ENCODE data around the gene SMIM36.

SMIM36 gene

GRCh38 chr17:55496094-55496881 is 15.0 kb downstream of the SMIM36 start:
- TF ChIP-seq, protein P1, sequence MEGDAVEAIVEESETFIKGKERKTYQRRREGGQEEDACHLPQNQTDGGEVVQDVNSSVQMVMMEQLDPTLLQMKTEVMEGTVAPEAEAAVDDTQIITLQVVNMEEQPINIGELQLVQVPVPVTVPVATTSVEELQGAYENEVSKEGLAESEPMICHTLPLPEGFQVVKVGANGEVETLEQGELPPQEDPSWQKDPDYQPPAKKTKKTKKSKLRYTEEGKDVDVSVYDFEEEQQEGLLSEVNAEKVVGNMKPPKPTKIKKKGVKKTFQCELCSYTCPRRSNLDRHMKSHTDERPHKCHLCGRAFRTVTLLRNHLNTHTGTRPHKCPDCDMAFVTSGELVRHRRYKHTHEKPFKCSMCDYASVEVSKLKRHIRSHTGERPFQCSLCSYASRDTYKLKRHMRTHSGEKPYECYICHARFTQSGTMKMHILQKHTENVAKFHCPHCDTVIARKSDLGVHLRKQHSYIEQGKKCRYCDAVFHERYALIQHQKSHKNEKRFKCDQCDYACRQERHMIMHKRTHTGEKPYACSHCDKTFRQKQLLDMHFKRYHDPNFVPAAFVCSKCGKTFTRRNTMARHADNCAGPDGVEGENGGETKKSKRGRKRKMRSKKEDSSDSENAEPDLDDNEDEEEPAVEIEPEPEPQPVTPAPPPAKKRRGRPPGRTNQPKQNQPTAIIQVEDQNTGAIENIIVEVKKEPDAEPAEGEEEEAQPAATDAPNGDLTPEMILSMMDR (conservative IDR thresholded peaks at IDR 0.05): no peak
- TF ChIP-seq ZFX (IDR thresholded peaks at IDR 0.05): no peak
- 0 out of 2 replicates have a peak overlapping the region, but pooled peaks have one; percentile 21 for H3K27ac ChIP-seq

DNA sequence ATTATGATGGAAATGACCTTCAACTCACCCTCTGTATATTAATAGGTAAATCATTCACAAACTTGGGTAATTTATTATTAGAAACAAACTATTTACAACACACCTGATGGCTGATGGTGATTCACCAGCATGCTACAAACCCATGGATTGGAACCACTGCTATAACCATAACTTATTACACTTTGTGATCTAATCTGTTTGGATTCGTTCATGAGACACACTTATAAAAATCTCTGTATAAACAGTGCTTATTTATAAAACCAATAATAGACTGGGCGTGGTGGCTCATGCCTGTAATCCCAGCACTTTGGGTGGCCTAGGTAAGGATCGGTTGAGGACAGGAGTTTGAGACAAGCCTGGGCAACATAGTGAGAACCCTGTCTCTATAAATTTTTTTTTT is 16.0 kb downstream of the SMIM36 start:
- no peak for TF ChIP-seq ZFX (IDR thresholded peaks at IDR 0.05)
- TF ChIP-seq, protein P1 (conservative IDR thresholded peaks at IDR 0.05): no peak
- peak overlapping the region; percentile 23; the same call in 1 of the 2 replicates for H3K27ac ChIP-seq

DNA sequence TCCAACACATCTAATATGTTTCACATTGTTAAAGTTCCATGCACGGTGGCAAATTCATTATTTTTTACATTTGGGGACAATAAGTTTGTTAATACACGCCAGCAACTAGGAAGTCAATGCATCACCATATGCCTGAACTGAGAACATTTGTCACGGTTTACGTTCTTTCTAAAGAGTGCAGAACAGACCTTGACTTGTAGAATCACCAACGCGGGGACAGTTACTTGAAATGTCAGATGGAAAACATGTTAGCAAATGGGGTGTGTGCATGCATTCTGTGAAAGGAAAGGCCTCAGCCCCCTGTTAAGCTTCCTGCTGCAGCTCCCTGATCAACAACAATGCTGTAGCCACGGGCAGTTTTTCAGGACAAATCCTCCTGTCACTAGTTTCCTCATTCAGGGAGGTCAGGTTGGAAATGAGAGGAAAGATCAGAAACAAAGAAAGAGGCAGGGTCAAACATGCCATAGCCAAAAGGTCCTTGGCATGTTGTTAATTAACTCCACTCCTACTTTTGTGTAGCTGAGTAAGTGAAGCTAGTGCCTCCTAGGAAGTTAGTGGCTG is 18.4 kb downstream of the SMIM36 start:
- TF ChIP-seq ZFX (IDR thresholded peaks at IDR 0.05): no peak
- TF ChIP-seq, protein P1 (conservative IDR thresholded peaks at IDR 0.05): no peak
- no peak overlapping the region for H3K27ac ChIP-seq

DNA sequence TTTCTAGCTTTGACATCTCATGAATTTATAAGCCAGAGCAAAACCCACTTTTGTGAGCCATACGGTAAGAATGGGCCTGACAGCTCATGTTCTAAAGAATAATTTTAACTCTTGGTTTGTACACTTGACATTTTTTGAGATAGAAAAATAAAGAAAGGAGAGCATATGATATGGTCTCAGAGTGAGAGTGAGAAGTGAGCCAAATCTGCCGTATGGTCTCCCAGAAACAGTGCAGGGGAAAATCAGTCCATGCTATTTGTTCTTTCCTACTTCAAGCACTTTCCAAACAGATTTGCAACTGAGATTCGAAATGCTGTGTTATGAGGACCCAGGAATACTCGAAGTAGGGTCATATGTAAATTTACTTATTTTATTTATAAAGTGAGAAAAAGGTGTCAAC is 20.9 kb downstream of the SMIM36 start:
- TF ChIP-seq, protein P1 (conservative IDR thresholded peaks at IDR 0.05): no peak
- no peak for TF ChIP-seq ZFX (IDR thresholded peaks at IDR 0.05)

GRCh38 chr17:55487695-55488432 is 23.4 kb downstream of the SMIM36 start:
- H3K27ac ChIP-seq: no peak overlapping the region
- TF ChIP-seq ZFX (IDR thresholded peaks at IDR 0.05): no peak
- TF ChIP-seq, protein P1 (conservative IDR thresholded peaks at IDR 0.05): no peak

More for the DNA sequence above, 20.9 kb downstream of the SMIM36 start:
- no peak overlapping the region for H3K27ac ChIP-seq

- TF ChIP-seq, protein P1 (conservative IDR thresholded peaks at IDR 0.05): no peak
- H3K27ac ChIP-seq: no peak overlapping the region
Observed at GRCh38 chr17:55484575-55484974, 26.7 kb downstream of the SMIM36 start.

Measured in C4-2B (cell line).